HG02938 (cell line): Measurements from ENCODE around the gene TSPAN9.

ENCODE experiments used
- ATAC-seq: cut with Tn5 transposase; IDR thresholded peaks from one replicate; pipeline ENCODE4 v1.9.1; 2021; ENCODE audit warnings: mild to moderate bottlenecking, moderate library complexity; ENCODE audit not compliant: unreplicated experiment

TSPAN9 gene

GRCh38 chr12:3305904-3306619 is 228.9 kb downstream of the TSPAN9 start:
- ATAC-seq: no peak

- ATAC-seq: no peak
Observed at GRCh38 chr12:3307389-3307788, 230.2 kb downstream of the TSPAN9 start.

- ATAC-seq: no peak
Observed at GRCh38 chr12:3308063-3308462, 230.9 kb downstream of the TSPAN9 start.

- ATAC-seq: no peak
Observed at GRCh38 chr12:3308609-3309008, 231.4 kb downstream of the TSPAN9 start.

GRCh38 chr12:3309805-3310204 is 232.6 kb downstream of the TSPAN9 start:
- no peak for ATAC-seq

GRCh38 chr12:3310271-3311026 is 233.3 kb downstream of the TSPAN9 start:
- ATAC-seq: no peak

GRCh38 chr12:3311027-3311402 is 233.8 kb downstream of the TSPAN9 start:
- no peak for ATAC-seq

GRCh38 chr12:3311491-3312103 is 234.4 kb downstream of the TSPAN9 start:
- no peak for ATAC-seq

- ATAC-seq: no peak
Observed at GRCh38 chr12:3313066-3313465, 235.9 kb downstream of the TSPAN9 start.

- no peak for ATAC-seq
Observed at GRCh38 chr12:3313675-3314663, 236.8 kb downstream of the TSPAN9 start.

GRCh38 chr12:3315201-3315661 is 238.1 kb downstream of the TSPAN9 start:
- ATAC-seq: no peak

- no peak for ATAC-seq
Observed at GRCh38 chr12:3316776-3317480, 239.7 kb downstream of the TSPAN9 start.

- ATAC-seq: no peak
Observed at GRCh38 chr12:3317481-3317815, 240.3 kb downstream of the TSPAN9 start.

- ATAC-seq: no peak
Observed at GRCh38 chr12:3317841-3318501, 240.8 kb downstream of the TSPAN9 start.

- ATAC-seq: no peak
Observed at GRCh38 chr12:3319723-3320492, 242.7 kb downstream of the TSPAN9 start.

- no peak for ATAC-seq
Observed at GRCh38 chr12:3320881-3321509, 243.8 kb downstream of the TSPAN9 start.

- ATAC-seq: no peak
Observed at GRCh38 chr12:3321881-3322280, 244.7 kb downstream of the TSPAN9 start.

GRCh38 chr12:3323002-3323685 is 246.0 kb downstream of the TSPAN9 start:
- ATAC-seq: no peak
